ENCODE measurements around the gene FBXO33.

GRCh38 chr14:39370415-39370814 lies 61.8 kb downstream of the FBXO33 start:
- TF ChIP-seq, protein P1, sequence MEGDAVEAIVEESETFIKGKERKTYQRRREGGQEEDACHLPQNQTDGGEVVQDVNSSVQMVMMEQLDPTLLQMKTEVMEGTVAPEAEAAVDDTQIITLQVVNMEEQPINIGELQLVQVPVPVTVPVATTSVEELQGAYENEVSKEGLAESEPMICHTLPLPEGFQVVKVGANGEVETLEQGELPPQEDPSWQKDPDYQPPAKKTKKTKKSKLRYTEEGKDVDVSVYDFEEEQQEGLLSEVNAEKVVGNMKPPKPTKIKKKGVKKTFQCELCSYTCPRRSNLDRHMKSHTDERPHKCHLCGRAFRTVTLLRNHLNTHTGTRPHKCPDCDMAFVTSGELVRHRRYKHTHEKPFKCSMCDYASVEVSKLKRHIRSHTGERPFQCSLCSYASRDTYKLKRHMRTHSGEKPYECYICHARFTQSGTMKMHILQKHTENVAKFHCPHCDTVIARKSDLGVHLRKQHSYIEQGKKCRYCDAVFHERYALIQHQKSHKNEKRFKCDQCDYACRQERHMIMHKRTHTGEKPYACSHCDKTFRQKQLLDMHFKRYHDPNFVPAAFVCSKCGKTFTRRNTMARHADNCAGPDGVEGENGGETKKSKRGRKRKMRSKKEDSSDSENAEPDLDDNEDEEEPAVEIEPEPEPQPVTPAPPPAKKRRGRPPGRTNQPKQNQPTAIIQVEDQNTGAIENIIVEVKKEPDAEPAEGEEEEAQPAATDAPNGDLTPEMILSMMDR (IDR thresholded peaks at IDR 0.05; ENCODE audit: insufficient read depth, low read length, poor library complexity, severe bottlenecking) = no peak
- TF ChIP-seq EZH2phosphoT487 (conservative IDR thresholded peaks at IDR 0.05; ENCODE audit: low read length) = no peak
